HG02759 (cell line): ENCODE results near the gene INO80.

Source experiments
- ATAC-seq: cut with Tn5 transposase; IDR thresholded peaks from one replicate; pipeline ENCODE4 v1.9.1; 2021; ENCODE audit warnings: mild to moderate bottlenecking, moderate library complexity; ENCODE audit not compliant: unreplicated experiment

Gene INO80

GRCh38 chr15:41010345-41010744 is 105.7 kb downstream of the INO80 start:
- no peak for ATAC-seq

GRCh38 chr15:41006479-41006878 is 109.6 kb downstream of the INO80 start:
- ATAC-seq = no peak

DNA sequence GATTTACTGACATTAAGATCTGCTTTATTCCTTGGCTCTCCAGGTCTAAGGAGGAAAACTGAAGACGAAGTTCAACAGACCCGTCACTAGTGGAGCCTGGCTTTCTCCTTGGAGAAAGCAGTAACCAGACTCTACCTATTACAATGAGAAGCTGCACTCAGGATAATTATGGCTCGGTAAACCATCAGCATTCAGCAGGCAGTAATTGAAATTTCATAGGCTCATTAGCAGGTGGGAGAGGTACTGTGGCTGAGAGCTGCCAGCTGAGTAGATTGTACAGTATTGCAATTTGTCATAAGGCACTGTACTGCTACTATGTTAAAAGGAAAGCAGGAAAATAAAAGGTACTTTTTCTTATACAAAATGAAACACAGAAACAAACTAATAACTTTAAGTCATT is 111.6 kb downstream of the INO80 start:
- ATAC-seq = no peak

- no peak for ATAC-seq
Observed at GRCh38 chr15:41001524-41002214, 114.4 kb downstream of the INO80 start.

DNA sequence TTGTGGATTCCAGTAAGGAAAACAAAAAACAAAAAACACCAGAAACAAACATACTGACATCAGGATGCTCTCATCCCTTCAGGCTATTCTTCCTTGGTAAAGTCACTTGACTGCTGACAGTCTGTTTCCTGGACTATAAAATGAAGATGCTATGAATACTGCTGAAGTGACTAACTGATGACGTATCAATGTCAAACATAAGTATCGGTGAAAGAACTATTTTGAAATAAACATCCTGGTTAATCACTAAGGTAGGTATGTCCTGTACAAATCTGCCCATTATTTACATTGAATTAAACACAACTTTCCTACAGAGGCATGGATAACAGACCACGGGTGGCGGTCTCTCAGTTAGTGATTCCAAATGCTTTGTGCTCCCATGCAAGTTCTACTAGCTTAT is 116.9 kb downstream of the INO80 start:
- no peak for ATAC-seq

DNA sequence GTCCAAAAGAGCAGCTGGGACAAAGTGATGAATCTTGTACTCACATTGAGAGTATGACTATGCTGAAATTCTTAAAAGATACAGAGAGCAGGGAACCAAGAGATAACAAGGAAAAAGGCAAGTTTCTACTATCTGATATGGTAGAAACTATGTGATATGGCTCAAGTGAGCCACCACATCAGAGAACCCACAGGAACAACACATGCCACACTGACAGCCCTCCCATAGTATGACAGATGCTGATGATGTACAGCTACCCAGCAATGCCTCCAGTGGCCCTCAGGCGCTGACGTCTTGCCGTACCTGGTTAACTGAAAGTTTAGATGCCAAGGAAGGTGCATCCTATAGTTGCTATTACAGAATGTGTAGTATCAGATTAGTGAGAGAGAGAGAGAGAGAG is 120.4 kb downstream of the INO80 start:
- ATAC-seq = no peak

DNA sequence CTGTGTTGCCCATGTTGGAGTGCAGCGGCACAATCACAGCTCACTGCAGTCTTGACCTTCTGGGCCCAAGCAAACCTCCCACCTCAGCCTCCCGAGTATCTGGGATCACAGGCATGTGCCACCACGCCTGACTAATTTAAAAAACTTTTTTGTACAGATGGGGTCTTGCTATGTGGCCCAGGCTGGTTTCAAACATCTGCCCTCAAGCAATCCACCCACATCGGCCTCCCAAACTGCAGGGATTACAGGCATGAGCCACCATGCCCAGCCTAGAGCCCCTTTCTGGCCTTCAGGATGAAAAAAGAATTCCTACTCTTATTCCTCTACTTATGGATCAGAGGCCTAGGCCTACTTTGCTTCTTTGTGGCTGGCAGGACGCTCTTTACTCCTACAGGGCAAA is 123.3 kb downstream of the INO80 start:
- no peak for ATAC-seq

DNA sequence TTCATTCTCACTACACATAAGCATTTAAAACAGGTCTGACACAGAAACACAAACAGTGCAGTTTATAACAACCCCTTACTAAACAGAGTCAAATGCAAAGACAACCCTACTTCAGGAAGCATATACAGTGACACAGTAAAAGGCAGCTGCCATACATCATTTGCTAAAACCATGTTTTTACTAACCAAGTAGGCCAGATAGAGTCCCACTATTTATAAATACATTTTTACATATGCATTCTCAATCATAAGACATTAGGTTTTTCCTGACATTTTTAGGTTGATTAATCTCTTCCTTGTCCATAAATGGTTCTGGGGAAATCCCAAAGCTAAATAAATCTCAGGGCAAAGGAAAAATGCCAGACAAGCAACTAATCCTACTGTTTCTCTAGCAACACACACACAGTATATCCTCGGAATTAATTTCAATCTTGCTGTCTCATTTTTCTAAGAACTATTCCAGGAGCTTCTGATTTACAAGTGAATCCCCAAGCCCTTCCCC is 123.8 kb downstream of the INO80 start:
- no peak for ATAC-seq

GRCh38 chr15:40991355-40991754 is 124.7 kb downstream of the INO80 start:
- ATAC-seq = no peak

- no peak for ATAC-seq
Observed at GRCh38 chr15:40990789-40991188, 125.3 kb downstream of the INO80 start.

DNA sequence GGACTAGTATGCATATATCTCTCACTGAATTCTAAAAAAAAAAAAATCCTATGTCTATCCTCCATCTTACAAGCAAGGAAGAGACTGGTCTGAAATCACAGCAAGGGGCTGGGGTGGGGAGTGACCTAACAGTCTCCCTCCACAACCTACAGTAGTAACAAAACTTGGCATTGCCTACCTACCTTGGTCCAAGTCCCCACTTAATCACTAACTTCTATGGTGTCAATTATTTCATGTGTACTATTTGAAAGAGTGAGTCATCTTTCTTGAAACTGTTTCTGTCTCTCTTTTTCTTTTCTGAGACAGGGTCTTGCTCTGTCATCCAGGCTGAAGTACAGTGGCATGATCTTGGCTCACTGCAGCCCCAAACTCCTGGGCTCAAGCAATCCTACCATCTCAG is 126.0 kb downstream of the INO80 start:
- no peak for ATAC-seq

DNA sequence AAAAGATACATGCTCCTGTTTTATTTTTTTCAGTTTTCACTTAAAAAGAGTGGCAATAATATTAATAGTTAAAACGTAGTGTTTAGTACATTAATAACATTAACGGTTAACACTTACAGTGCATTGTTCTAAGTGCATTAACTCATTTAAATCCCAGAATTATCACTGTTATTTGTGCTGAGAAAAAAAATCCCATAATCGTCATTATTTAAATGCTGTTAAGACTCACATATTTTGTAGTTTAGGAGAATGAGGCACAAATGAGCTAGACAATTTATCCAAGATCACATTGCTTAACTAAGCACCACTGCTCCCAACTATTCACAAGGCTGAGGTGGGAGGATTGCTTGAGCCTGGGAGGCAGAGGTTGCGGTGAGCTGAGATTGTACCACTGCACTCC is 127.9 kb downstream of the INO80 start:
- ATAC-seq = no peak

GRCh38 chr15:40986820-40987219 is 129.3 kb downstream of the INO80 start:
- no peak for ATAC-seq

GRCh38 chr15:40985541-40986330 is 130.3 kb downstream of the INO80 start:
- no peak for ATAC-seq

DNA sequence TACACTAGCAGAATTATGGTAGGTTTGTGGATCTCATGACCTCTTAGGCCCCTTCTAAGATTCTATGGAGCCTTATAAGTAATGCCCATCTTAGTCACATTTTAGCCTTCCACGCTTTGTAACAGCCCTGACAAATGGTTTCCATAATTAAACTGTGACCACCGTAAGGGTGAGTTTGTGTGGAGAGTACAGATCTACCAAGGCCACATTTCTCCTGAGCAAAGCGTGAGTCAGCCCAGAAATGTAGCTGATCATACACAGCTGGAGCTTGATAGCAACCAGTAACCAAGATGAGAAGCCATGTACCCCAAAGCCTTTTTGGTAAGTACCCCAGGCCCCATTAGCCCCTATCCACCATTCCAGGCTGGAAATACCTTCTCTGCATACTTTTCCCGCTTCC is 131.1 kb downstream of the INO80 start:
- no peak for ATAC-seq

DNA sequence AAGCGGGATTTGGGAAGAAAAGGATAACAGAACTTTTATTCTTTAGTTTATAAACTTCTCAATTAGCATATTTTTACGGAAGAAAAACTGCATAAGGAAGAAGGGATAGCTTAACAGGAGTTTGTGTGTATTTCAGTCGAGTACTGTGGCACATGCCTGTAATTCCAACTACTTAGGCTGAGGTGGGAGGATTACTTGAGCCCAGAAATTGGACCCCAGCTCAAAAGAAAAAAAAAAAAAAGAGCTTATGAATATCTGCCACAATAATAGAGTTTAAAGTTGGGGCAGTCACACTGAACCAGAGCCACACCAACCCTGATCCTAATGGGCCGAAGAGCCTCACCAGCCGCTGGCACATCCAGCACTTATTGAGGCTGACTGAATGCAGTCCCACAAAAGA is 131.7 kb downstream of the INO80 start:
- no peak for ATAC-seq

GRCh38 chr15:40982855-40983254 is 133.2 kb downstream of the INO80 start:
- no peak for ATAC-seq

DNA sequence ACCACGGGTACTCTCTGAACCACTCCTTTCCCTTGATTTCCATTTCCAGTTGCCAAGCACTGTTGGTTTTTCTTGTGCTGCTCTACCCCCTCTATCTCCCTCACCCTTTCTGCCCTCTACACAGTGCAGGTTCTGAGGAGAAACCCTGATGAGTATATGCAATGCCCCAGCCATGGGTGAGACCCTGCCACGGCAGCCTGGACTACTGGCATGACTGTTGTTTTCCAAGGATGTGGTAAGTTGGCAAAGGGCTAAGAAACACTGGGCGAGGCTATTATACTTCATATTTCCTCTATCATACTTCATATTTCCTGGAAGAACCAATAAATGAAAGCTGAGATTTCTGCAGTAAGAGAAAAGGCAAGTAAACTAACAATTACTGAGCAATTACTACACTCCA is 134.9 kb downstream of the INO80 start:
- no peak for ATAC-seq

DNA sequence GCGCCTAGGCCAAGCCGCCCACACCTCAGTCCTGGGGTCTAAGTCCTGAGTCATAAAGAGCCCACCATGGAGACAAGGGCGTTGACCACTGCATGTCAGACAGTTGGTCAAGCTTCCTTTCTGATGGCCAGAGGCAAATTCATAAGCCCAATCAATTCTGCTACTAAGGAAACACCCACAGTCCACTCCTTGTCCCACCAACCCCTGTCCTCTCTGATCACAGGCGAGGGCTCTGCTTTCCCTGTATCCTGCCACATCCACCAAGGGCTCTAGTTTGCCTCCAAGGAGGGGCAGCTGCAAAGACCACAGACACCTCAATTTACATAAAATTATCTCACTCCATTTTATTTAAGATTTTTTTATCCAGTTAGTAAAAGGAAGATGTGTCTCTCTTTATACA is 137.5 kb downstream of the INO80 start:
- no peak for ATAC-seq

DNA sequence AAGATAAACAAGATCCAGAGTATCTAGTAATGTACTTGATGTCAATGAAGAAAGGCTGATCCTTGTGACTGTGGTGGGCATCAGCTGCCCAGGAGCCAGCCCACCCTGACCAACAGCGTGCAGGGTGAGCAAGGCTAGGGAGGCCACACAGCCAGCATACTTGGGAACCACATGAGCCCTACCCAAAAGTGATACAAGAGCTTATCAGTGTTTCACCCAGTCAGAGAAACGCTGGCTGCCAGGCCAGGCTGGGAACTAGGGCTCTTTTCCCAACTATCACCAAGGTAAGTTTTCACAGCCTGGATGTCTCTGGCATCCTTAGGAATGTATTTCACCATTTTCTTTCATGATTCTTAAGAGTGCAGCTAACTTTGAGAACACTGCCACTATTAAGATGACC is 137.9 kb downstream of the INO80 start:
- ATAC-seq = no peak

GRCh38 chr15:40976819-40977218 is 139.3 kb downstream of the INO80 start:
- no peak for ATAC-seq

DNA sequence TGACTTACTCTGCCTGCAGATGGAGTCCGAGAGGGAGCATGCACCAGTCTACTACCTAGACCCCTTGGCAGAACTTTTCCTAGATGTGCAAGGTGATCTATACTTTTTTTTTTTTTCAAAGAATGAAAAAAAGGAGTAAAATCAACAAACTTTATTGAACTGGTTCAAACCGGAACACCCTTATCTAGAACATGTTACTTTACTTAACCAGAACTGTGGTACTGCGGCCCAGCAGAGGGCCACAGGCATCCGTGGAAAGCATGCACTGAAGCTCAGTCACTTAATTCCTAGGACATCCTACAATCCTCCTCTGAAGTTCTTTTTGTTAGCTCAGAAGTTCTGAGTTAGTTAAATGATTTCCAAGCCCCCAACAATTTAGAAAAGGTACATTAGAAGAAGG is 141.2 kb downstream of the INO80 start:
- ATAC-seq = no peak
